ENCODE measurements around the gene GPRC5C.
"Not testable (repeated sequence)": the region's sequence is repeated elsewhere in the genome, so short reads cannot be mapped to it uniquely, and the experiment has no call there.

The GPRC5C gene

GRCh38 chr17:74472890-74473289 lies 41.0 kb downstream of the GPRC5C start:
- DNase-seq, result no peak

- DNase-seq, result no peak
Observed at GRCh38 chr17:74473294-74473693, 41.4 kb downstream of the GPRC5C start.

- no peak for DNase-seq
Observed at GRCh38 chr17:74474043-74474792, 42.3 kb downstream of the GPRC5C start.

DNA sequence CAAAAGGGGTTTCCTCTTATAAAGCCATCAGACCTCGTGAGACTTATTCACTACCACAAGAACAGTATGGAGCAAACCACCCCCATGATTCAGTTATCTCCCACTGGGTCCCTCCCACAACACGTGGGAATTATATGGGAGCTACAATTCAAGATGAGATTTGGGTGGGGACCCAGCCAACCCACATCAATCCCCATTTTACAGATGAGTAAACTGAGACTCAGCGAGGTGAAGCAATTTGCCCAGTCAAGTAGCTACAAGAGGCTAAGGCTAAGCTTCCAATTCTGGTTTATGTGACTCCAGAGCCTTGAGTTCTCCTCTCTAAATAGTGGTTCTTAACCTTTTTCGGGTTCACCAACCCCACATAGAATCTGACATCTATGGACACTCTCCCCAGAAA lies 43.3 kb downstream of the GPRC5C start:
- no peak for DNase-seq

DNA sequence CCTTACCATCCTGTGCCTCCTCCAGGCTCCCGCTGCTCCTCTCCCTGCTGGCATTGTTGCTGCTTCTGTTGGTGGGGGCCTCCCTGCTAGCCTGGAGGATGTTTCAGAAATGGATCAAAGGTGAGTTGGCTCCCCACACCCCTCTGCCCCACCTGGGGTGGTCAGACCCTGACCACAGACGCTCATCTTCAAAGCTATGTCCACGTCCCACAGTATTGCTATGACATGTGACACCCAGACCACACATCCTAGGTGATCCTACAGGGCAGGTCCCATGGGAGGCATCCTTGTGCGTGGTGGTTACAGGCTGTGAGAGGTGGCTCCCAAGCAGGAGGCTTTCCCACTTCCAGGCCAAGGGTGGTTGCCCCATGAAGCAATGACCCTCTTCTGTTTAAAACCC lies 45.5 kb downstream of the GPRC5C start:
- DNase-seq, result no peak

GRCh38 chr17:74478420-74479100 lies 46.7 kb downstream of the GPRC5C start:
- peak in 4 of 14 donors; percentile 4 to 28 (median 19) for DNase-seq

DNA sequence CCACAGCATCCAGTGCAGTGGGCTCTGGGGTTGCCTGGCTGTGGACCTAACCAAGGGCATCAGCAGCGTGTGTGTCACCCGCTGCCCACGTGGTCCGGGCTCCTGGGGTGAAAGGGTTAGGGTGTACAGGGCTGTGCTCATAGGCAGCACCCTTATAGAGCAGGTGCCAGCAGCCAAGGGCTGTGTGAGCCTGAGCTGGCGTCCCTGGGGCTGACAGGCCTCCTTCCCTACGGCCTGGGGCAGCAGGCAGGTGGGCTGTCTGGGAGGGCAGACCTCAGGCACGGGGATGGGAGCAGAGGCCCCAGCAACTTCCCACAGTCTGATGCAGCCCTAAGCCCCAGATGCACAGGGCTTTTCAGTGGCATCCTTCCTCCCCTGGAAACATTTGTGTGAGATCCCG lies 48.4 kb downstream of the GPRC5C start:
- no peak for DNase-seq

DNA sequence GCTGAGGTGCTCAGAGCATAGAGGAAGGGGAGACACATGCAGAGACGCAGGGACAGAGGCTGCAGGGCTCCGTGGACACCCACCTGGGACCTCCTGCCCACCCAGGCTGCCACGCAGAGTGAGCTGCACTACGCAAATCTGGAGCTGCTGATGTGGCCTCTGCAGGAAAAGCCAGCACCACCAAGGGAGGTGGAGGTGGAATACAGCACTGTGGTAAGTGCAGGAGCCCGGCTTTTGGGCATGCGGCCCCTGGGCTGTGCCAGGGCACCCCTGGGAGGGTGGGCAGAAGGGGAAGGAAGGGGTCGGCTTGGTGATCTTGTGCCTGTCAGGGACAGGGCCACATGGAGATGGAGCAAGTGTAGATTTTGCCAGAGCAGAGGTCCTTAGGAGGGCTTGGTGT lies 49.7 kb downstream of the GPRC5C start:
- DNase-seq, result no peak

- DNase-seq, result no peak
Observed at GRCh38 chr17:74484066-74484465, 52.2 kb downstream of the GPRC5C start.

GRCh38 chr17:74485022-74485743 lies 53.3 kb downstream of the GPRC5C start:
- no peak for DNase-seq

GRCh38 chr17:74485841-74486240 lies 54.0 kb downstream of the GPRC5C start:
- DNase-seq, result no peak

DNA sequence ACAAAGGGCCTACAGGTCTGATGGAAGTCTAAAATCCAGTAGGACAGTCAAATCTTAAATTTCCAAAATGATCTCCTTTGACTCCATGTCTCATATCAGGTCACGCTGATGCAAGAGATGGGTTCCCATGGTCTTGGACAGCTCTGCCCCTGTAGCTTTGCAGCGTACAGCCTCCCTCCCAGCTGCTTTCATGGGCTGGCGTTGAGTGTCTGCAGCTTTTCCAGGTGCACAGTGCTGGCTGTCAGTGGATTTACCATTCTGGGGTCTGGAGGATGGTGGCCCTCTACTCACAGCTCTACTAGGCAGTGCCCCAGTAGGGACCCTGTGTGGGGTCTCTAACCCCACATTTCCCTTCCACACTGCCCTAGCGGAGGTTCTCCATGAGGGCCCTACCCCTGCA lies 56.4 kb downstream of the GPRC5C start:
- not testable (repeated sequence) for DNase-seq

DNA sequence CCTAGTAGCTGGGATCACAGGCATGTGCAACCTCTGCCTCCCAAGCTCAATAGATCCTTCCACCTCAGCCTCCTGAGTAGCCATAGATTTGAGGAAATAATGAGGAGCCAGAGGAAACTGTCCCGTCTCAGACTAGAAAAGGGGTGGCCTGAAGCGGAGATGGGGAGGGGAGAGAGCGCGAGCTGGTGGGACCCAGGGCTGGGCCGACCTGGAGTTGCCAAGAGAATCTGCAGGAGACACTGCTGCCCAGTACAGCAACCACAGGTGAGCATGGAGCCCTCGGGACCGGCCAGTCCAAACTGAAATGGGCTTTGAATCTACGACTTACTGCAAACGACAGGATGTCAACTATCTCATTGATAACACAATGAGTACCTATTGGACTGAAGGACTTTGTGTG lies 58.8 kb downstream of the GPRC5C start:
- no peak for DNase-seq

DNA sequence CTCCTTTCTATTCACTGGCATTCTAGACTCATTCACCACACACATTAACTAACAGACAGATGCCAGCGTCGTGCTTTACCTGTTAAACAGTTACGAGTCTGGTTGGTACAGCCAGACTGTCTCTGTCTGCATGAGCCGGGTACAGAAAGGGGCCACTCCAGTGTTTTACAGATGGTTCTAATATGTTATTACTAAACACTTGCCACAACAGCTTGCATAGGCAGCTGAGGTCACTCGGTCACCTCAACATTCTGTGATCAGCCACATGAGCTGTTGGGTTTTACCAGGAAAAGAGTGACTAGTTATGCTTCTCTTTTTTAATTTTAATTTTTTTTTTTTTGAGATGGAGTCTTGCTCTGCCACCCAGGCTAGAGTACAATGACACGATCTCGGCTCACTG lies 59.7 kb downstream of the GPRC5C start:
- no peak for DNase-seq

DNA sequence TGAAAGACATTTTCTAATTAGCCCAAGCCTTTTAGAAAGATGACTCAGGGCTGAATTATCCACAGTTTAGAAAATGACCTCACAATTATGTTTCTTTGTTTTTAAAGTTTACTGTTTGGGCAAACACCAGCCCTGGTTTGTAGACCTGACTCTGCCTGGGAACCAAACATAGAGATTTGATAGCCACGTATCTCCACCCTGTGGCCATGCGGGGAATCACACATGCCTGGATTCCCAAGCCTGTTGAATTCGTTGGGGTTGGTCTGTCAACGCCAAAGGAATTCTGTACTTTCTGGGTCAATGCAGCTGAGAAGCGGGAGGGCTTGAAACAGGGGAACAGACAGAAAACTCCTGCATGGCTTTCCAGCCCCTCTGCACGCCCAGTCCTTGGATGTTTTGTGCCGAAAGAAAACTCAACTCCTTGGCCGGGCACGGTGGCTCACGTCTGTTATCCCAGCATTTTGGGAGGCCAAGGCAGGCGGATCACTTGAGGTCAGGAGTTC lies 61.5 kb downstream of the GPRC5C start:
- DNase-seq, result peak in 11 of 14 donors; percentile 10 to 50 (median 28)
